IgD-negative memory B cell (primary cell): ENCODE results near the gene SUPT3H. TPM values are rescaled to one million over a fixed set of nuclear protein-coding genes. Genes with fewer than 3 reads are reported as not detected.
"Not testable (repeated sequence)": the region's sequence is repeated elsewhere in the genome, so short reads cannot be mapped to it uniquely, and the experiment has no call there.

Experiments used
- H3K27ac Mint-ChIP-seq, 3 donors: one replicate each; pipeline ENCODE4 v1.8.0; 2020 to 2022; ENCODE audit warnings: mild to moderate bottlenecking in 3 of 3, mixed read lengths in 3 of 3, moderate library complexity in 1 of 3
- H3K27me3 Mint-ChIP-seq: one replicate; pipeline ENCODE4 v1.8.0; 2021; ENCODE audit warnings: mixed read lengths
- H3K36me3 Mint-ChIP-seq: one replicate; pipeline ENCODE4 v1.8.0; 2020; ENCODE audit warnings: mild to moderate bottlenecking, mixed read lengths
- H3K4me1 Mint-ChIP-seq, 3 donors: one replicate each; pipeline ENCODE4 v1.8.0; 2020 to 2022; ENCODE audit warnings: mixed read lengths in 3 of 3, mild to moderate bottlenecking in 1 of 3
- H3K4me3 Mint-ChIP-seq, 4 donors: one replicate each; pipeline ENCODE4 v1.8.0; 2020 to 2022; ENCODE audit warnings: mild to moderate bottlenecking in 4 of 4, mixed read lengths in 4 of 4, moderate library complexity in 3 of 4
- H3K9me3 Mint-ChIP-seq, 3 donors: one replicate each; pipeline ENCODE4 v1.8.0; 2020 to 2021; ENCODE audit warnings: mixed read lengths in 3 of 3, mild to moderate bottlenecking in 1 of 3
- polyA plus RNA-seq: library from polyadenylated mRNA; unstranded; fragments of 300-500 nt; fragmentation: Illumina TruSeq; gene quantifications from one replicate; pipeline ENCODE4 v1.2.3, GENCODE V29; 2021

SUPT3H gene
- polyA plus RNA-seq, 1 donor from 2014 or later, result 8.5 TPM

GRCh38 chr6:45206793-45207492 is 170.8 kb downstream of the SUPT3H start:
- no peak overlapping the region for H3K27ac Mint-ChIP-seq
- peaks cover 9 to 19% (median 14%) of the 10 kb centered on the region in 3 donors for H3K9me3 Mint-ChIP-seq
- H3K4me3 Mint-ChIP-seq, result no peak overlapping the region
- peaks cover 9% of the 10 kb centered on the region for H3K36me3 Mint-ChIP-seq
- no peaks in the 10 kb centered on the region for H3K27me3 Mint-ChIP-seq
- peaks cover 0 to 3% (median 0%) of the 10 kb centered on the region in 3 donors for H3K4me1 Mint-ChIP-seq

GRCh38 chr6:45201484-45201883 is 176.2 kb downstream of the SUPT3H start:
- H3K36me3 Mint-ChIP-seq, result peaks cover 2% of the 10 kb centered on the region
- H3K4me3 Mint-ChIP-seq, result no peak overlapping the region
- H3K4me1 Mint-ChIP-seq, result no peaks in the 10 kb centered on the region
- H3K9me3 Mint-ChIP-seq, result no peaks in the 10 kb centered on the region
- no peak overlapping the region for H3K27ac Mint-ChIP-seq
- H3K27me3 Mint-ChIP-seq, result no peaks in the 10 kb centered on the region

GRCh38 chr6:45200510-45200909 is 177.2 kb downstream of the SUPT3H start:
- Mint-ChIP-seq H3K36me3 (no peaks in the 10 kb centered on the region), H3K4me1 (no peaks in the 10 kb centered on the region), H3K9me3 (no peaks in the 10 kb centered on the region), H3K4me3 (no peak overlapping the region), H3K27me3 (no peaks in the 10 kb centered on the region), H3K27ac (no peak overlapping the region)

- Mint-ChIP-seq H3K4me1 (no peaks in the 10 kb centered on the region), H3K9me3 (no peaks in the 10 kb centered on the region), H3K27ac (no peak overlapping the region), H3K36me3 (no peaks in the 10 kb centered on the region), H3K4me3 (no peak overlapping the region), H3K27me3 (no peaks in the 10 kb centered on the region)
These were observed 178.2 kb downstream of the SUPT3H start for GRCh38 chr6:45199554-45199953.

GRCh38 chr6:45196121-45196520 is 181.6 kb downstream of the SUPT3H start:
- no peak overlapping the region for H3K4me3 Mint-ChIP-seq
- H3K9me3 Mint-ChIP-seq, result no peaks in the 10 kb centered on the region
- H3K27ac Mint-ChIP-seq, result no peak overlapping the region
- H3K36me3 Mint-ChIP-seq, result no peaks in the 10 kb centered on the region
- peaks cover 0 to 2% (median 0%) of the 10 kb centered on the region in 3 donors for H3K4me1 Mint-ChIP-seq
- no peaks in the 10 kb centered on the region for H3K27me3 Mint-ChIP-seq

- Mint-ChIP-seq H3K27ac (no peak overlapping the region), H3K27me3 (no peaks in the 10 kb centered on the region), H3K36me3 (no peaks in the 10 kb centered on the region), H3K4me1 (peaks cover 0 to 2% (median 0%) of the 10 kb centered on the region in 3 donors), H3K9me3 (peaks cover 0 to 6% (median 0%) of the 10 kb centered on the region in 3 donors), H3K4me3 (no peak overlapping the region)
These were observed 182.6 kb downstream of the SUPT3H start for GRCh38 chr6:45195137-45195536.

GRCh38 chr6:45192556-45192955 is 185.2 kb downstream of the SUPT3H start:
- H3K27me3 Mint-ChIP-seq, result no peaks in the 10 kb centered on the region
- peaks cover 0 to 6% (median 0%) of the 10 kb centered on the region in 3 donors for H3K9me3 Mint-ChIP-seq
- no peak overlapping the region for H3K4me3 Mint-ChIP-seq
- no peak overlapping the region for H3K27ac Mint-ChIP-seq
- H3K36me3 Mint-ChIP-seq, result no peaks in the 10 kb centered on the region
- H3K4me1 Mint-ChIP-seq, result peaks cover 0 to 2% (median 1%) of the 10 kb centered on the region in 3 donors

GRCh38 chr6:45191414-45191813 is 186.3 kb downstream of the SUPT3H start:
- Mint-ChIP-seq H3K36me3 (no peaks in the 10 kb centered on the region), H3K4me1 (peaks cover 0 to 2% (median 1%) of the 10 kb centered on the region in 3 donors), H3K27me3 (no peaks in the 10 kb centered on the region), H3K4me3 (no peak overlapping the region), H3K9me3 (peaks cover 0 to 6% (median 0%) of the 10 kb centered on the region in 3 donors), H3K27ac (no peak overlapping the region)

- H3K9me3 Mint-ChIP-seq, result peaks cover 0 to 6% (median 4%) of the 10 kb centered on the region in 3 donors
- no peaks in the 10 kb centered on the region for H3K27me3 Mint-ChIP-seq
- no peaks in the 10 kb centered on the region for H3K36me3 Mint-ChIP-seq
- H3K4me1 Mint-ChIP-seq, result peaks cover 4 to 7% (median 6%) of the 10 kb centered on the region in 3 donors
- H3K27ac Mint-ChIP-seq, result no peak overlapping the region
- no peak overlapping the region for H3K4me3 Mint-ChIP-seq
These were observed 189.9 kb downstream of the SUPT3H start for GRCh38 chr6:45187836-45188235.

GRCh38 chr6:45185403-45186251 is 192.1 kb downstream of the SUPT3H start:
- Mint-ChIP-seq H3K36me3 (no peaks in the 10 kb centered on the region), H3K4me1 (peaks cover 4 to 6% (median 5%) of the 10 kb centered on the region in 3 donors), H3K9me3 (peaks cover 0 to 5% (median 4%) of the 10 kb centered on the region in 3 donors), H3K27me3 (no peaks in the 10 kb centered on the region), H3K4me3 (no peak overlapping the region), H3K27ac (no peak overlapping the region)

- Mint-ChIP-seq H3K4me1 (peaks cover 4 to 6% (median 5%) of the 10 kb centered on the region in 3 donors), H3K9me3 (peaks cover 0 to 4% (median 0%) of the 10 kb centered on the region in 3 donors), H3K27ac (no peak overlapping the region), H3K27me3 (no peaks in the 10 kb centered on the region), H3K36me3 (no peaks in the 10 kb centered on the region), H3K4me3 (no peak overlapping the region)
These were observed 192.8 kb downstream of the SUPT3H start for GRCh38 chr6:45184937-45185336.

- Mint-ChIP-seq H3K9me3 (peaks cover 0 to 4% (median 0%) of the 10 kb centered on the region in 3 donors), H3K27ac (no peak overlapping the region), H3K36me3 (peaks cover 5% of the 10 kb centered on the region), H3K4me1 (peaks cover 4 to 6% (median 5%) of the 10 kb centered on the region in 3 donors), H3K27me3 (no peaks in the 10 kb centered on the region), H3K4me3 (no peak overlapping the region)
These were observed 193.7 kb downstream of the SUPT3H start for GRCh38 chr6:45184040-45184439.

GRCh38 chr6:45176373-45176772 is 201.4 kb downstream of the SUPT3H start:
- H3K27me3 Mint-ChIP-seq, H3K4me3 Mint-ChIP-seq, H3K27ac Mint-ChIP-seq, H3K36me3 Mint-ChIP-seq, H3K9me3 Mint-ChIP-seq, H3K4me1 Mint-ChIP-seq: not testable (repeated sequence)

- Mint-ChIP-seq H3K4me1 (no peaks in the 10 kb centered on the region), H3K36me3 (peaks cover 5% of the 10 kb centered on the region), H3K27me3 (no peaks in the 10 kb centered on the region), H3K9me3 (no peaks in the 10 kb centered on the region), H3K27ac (no peak overlapping the region), H3K4me3 (no peak overlapping the region)
These were observed 202.5 kb downstream of the SUPT3H start for GRCh38 chr6:45175272-45175671.

GRCh38 chr6:45174045-45174444 is 203.7 kb downstream of the SUPT3H start:
- Mint-ChIP-seq H3K36me3 (no peaks in the 10 kb centered on the region), H3K4me3 (no peak overlapping the region), H3K27me3 (no peaks in the 10 kb centered on the region), H3K9me3 (no peaks in the 10 kb centered on the region), H3K4me1 (no peaks in the 10 kb centered on the region), H3K27ac (no peak overlapping the region)
